ENCODE measurements around the gene SCN10A. TPM values are rescaled to one million over a fixed set of nuclear protein-coding genes. Genes with fewer than 3 reads are reported as not detected.

The SCN10A gene
- total RNA-seq, 4 donors from 2014 or later = not detected

DNA sequence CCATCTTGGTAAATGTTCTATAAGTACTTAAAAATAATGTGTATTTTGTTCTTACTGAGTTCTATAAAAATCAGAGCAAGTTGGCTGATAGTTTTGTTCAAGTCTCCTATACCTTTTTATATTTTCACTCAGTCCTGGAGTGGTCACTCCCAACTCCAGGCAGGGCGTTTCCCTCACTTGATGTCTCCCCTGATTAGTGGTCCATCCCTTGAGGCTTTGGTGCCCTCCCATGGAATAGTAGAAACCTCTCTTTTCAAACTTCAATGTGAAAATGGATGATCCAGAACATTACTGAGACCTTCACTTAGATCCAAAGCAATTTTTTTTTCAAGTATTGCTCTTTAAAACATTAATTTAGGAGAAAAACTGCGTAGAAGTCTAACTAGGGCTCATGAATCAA, 25.0 kb upstream of the SCN10A start:
- Histone ChIP-seq H3K9me3 (no peaks in the 10 kb centered on the region), H3K27me3 (peaks cover 3% of the 10 kb centered on the region), H3K4me3 (no peak overlapping the region), H3K4me1 (no peaks in the 10 kb centered on the region), H3K36me3 (no peaks in the 10 kb centered on the region), H3K27ac (no peak overlapping the region)
- in situ Hi-C loops (cut with MboI; ENCODE audit: low pct_ligation_motif_present in 1 of 4, low pct_unique_long_range_greater_than_20kb in 1 of 4, low sequenced_read_pairs in 3 of 4) = no loop called here
- WGBS, 2 donors (ENCODE audit: low coverage in 1 of 2) = 46 to 51% methylated on average over 2 of the region's 2 CpGs
- intact Hi-C loops (cut with DNase I; ENCODE audit: low total_unique reads) = no loop called here
- DNase-seq = no peak
- TF ChIP-seq EP300 (IDR thresholded peaks at IDR 0.05; ENCODE audit: low read depth) = no peak
- no peak for TF ChIP-seq POLR2A (IDR thresholded peaks at IDR 0.05)
- TF ChIP-seq CTCF (IDR thresholded peaks at IDR 0.05) = no peak

DNA sequence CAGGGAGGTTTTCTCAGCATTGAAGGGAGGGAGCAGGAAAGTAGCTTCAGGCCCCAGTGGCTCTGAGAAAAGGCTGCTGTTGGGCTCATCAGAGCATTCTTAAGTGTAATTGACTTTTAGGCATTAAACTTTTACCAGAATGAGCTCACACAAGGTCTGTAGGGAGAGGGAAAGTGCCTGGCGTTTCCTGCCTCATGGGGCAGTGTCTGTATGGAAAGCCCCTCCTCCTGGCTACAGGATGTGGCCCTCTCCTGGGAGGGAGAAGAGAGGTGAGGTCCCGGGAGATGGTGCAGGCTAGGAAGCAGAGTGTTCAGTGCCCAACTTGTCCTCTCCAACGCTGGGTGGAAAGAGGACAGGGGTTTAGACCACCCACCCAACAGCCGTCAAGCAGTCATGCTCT, 21.3 kb upstream of the SCN10A start:
- intact Hi-C loops (cut with DNase I; ENCODE audit: low total_unique reads) = no loop called here
- no peaks in the 10 kb centered on the region for H3K9me3 ChIP-seq
- H3K4me3 ChIP-seq = no peak overlapping the region
- H3K27me3 ChIP-seq = no peaks in the 10 kb centered on the region
- 52% methylated on average over 4 of the region's 4 CpGs; no CpG with 5 or more reads in 1 of the 2 donors for whole genome bisulfite sequencing, 2 donors (ENCODE audit: low coverage in 1 of 2)
- H3K36me3 ChIP-seq = no peaks in the 10 kb centered on the region
- TF ChIP-seq EP300 (IDR thresholded peaks at IDR 0.05; ENCODE audit: low read depth) (no peak), CTCF (IDR thresholded peaks at IDR 0.05) (no peak), POLR2A (IDR thresholded peaks at IDR 0.05) (no peak), POLR2AphosphoS5 (IDR thresholded peaks at IDR 0.05) (no peak)
- no peak overlapping the region for H3K27ac ChIP-seq
- DNase-seq = no peak
- in situ Hi-C loops (cut with MboI; ENCODE audit: low pct_ligation_motif_present in 1 of 4, low pct_unique_long_range_greater_than_20kb in 1 of 4, low sequenced_read_pairs in 3 of 4) = no loop called here
- peaks cover 0 to 2% (median 0%) of the 10 kb centered on the region in 4 donors for H3K4me1 ChIP-seq

GRCh38 chr3:38836561-38836960, 20.5 kb upstream of the SCN10A start:
- 64 to 71% methylated on average over 4 to 5 of the region's 5 CpGs for WGBS, 2 donors (ENCODE audit: low coverage in 1 of 2)
- DNase-seq = no peak
- Histone ChIP-seq H3K27me3 (no peaks in the 10 kb centered on the region), H3K27ac (no peak overlapping the region), H3K4me1 (peaks cover 0 to 2% (median 0%) of the 10 kb centered on the region in 4 donors), H3K9me3 (no peaks in the 10 kb centered on the region), H3K36me3 (no peaks in the 10 kb centered on the region), H3K4me3 (no peak overlapping the region)
- no peak for TF ChIP-seq CTCF (IDR thresholded peaks at IDR 0.05)
- TF ChIP-seq POLR2AphosphoS5 (IDR thresholded peaks at IDR 0.05) = no peak
- TF ChIP-seq EP300 (IDR thresholded peaks at IDR 0.05; ENCODE audit: low read depth) = no peak
- no peak for TF ChIP-seq POLR2A (IDR thresholded peaks at IDR 0.05)
- intact Hi-C loops (cut with DNase I; ENCODE audit: low total_unique reads) = no loop called here
- in situ Hi-C loops (cut with MboI; ENCODE audit: low pct_ligation_motif_present in 1 of 4, low pct_unique_long_range_greater_than_20kb in 1 of 4, low sequenced_read_pairs in 3 of 4) = no loop called here

GRCh38 chr3:38835939-38836338, 19.9 kb upstream of the SCN10A start:
- H3K27me3 ChIP-seq = no peaks in the 10 kb centered on the region
- 60 to 65% methylated on average over 1 to 3 of the region's 3 CpGs for WGBS, 2 donors (ENCODE audit: low coverage in 1 of 2)
- peaks cover 0 to 2% (median 0%) of the 10 kb centered on the region in 4 donors for H3K4me1 ChIP-seq
- no peak overlapping the region for H3K4me3 ChIP-seq
- in situ Hi-C loops (cut with MboI; ENCODE audit: low pct_ligation_motif_present in 1 of 4, low pct_unique_long_range_greater_than_20kb in 1 of 4, low sequenced_read_pairs in 3 of 4) (no loop called here), intact Hi-C loops (cut with DNase I; ENCODE audit: low total_unique reads) (no loop called here)
- no peak for TF ChIP-seq CTCF (IDR thresholded peaks at IDR 0.05)
- TF ChIP-seq POLR2AphosphoS5 (IDR thresholded peaks at IDR 0.05) = no peak
- TF ChIP-seq EP300 (IDR thresholded peaks at IDR 0.05; ENCODE audit: low read depth) = no peak
- no peak for TF ChIP-seq POLR2A (IDR thresholded peaks at IDR 0.05)
- no peaks in the 10 kb centered on the region for H3K36me3 ChIP-seq
- H3K9me3 ChIP-seq = no peaks in the 10 kb centered on the region
- DNase-seq = no peak
- no peak overlapping the region for H3K27ac ChIP-seq

Data from transverse colon (tissue), 4 donors.